Thyroid gland (tissue), 4 donors: ENCODE results near the gene HOXD8. TPM values are rescaled to one million over a fixed set of nuclear protein-coding genes. Genes with fewer than 3 reads are reported as not detected.

Source experiments
- DNase-seq, 2 donors: peaks; one replicate each; pipeline ENCODE4 v3.0.0-alpha.2; 2019
- H3K27ac ChIP-seq, 3 donors: fragments of 200-600 bp; sonication (generic); 1 replicate in 2 of 3; 2 replicates in 1 of 3; pipeline ENCODE4 v1.5.1; 2016 to 2019; ENCODE audit warnings: mild to moderate bottlenecking in 1 of 3, moderate library complexity in 1 of 3
- H3K27me3 ChIP-seq: fragments of 200-600 bp; sonication (generic); one replicate; pipeline ENCODE4 v1.5.1; 2019
- H3K36me3 ChIP-seq, 2 donors: fragments of 200-600 bp; sonication (generic); one replicate each; pipeline ENCODE4 v1.5.1; 2016 to 2019
- H3K4me1 ChIP-seq, 2 donors: fragments of 200-600 bp; sonication (generic); one replicate each; pipeline ENCODE4 v1.5.1; 2017 to 2019
- H3K4me3 ChIP-seq, 3 donors: fragments of 200-600 bp; sonication (generic); replicated peaks in 1 of 3; 1 replicate in 2 of 3; 2 replicates in 1 of 3; pipeline ENCODE4 v1.5.1; 2016; ENCODE audit warnings: mild to moderate bottlenecking in 1 of 3
- H3K9me3 ChIP-seq: fragments of 200-600 bp; sonication (generic); one replicate; pipeline ENCODE4 v1.5.1; 2017
- CTCF ChIP-seq, 6 experiments: fragments of 200-600 bp in 3 of 6; fragments of 450-650 bp in 3 of 6; sonication (generic) in 3 of 6; IDR thresholded peaks; one replicate each; pipeline ENCODE4 v1.5.1; 2016 to 2019; ENCODE audit warnings: antibody characterized with exemption in 6 of 6, mild to moderate bottlenecking in 2 of 6, inconsistent platforms in 1 of 6, moderate library complexity in 1 of 6
- POLR2A ChIP-seq, 2 donors: fragments of 450-650 bp; IDR thresholded peaks; one replicate each; pipeline ENCODE4 v1.6.1; 2017; ENCODE audit warnings: antibody characterized with exemption in 2 of 2, mild to moderate bottlenecking in 2 of 2, moderate library complexity in 1 of 2
- WGBS, 2 donors: methylation state at CpG; one replicate each; pipeline ENCODE4 v1.1.5; 2017; 5-methylcytosine and 5-hydroxymethylcytosine counted together
- intact Hi-C: fragments of 100-400 bp; cut with DNase I; formaldehyde crosslinking; loops from one replicate; pipeline ENCODE4 v1.15.1; 2023
- total RNA-seq, 4 donors: library from RNA; depleted of rRNA; stranded (reverse); fragments of >200 nt; gene quantifications; one replicate each; pipeline ENCODE4 v1.2.3, GENCODE V29; 2016

The HOXD8 gene
- total RNA-seq, 4 donors from 2014 or later, result 4.1 to 24.9 (median 9.9) TPM

- DNase-seq, result peak; percentile 31 to 48
- peaks cover 4 to 22% of the 10 kb centered on the region in 2 donors for H3K4me1 ChIP-seq
- H3K36me3 ChIP-seq, result no peaks in the 10 kb centered on the region
- no peak for TF ChIP-seq POLR2A (IDR thresholded peaks at IDR 0.05)
- peak in 5 of 6 experiments; percentile 24 to 79 (median 46) for TF ChIP-seq CTCF (IDR thresholded peaks at IDR 0.05)
- no peak overlapping the region for H3K4me3 ChIP-seq
- H3K27ac ChIP-seq, result no peak overlapping the region
- peaks cover 87% of the 10 kb centered on the region for H3K27me3 ChIP-seq
- intact Hi-C loops, result loop anchor here (10.0 kb wide), 1 partner anchor 723 kb away; no protein-coding TSS in a partner anchor
- H3K9me3 ChIP-seq, result no peaks in the 10 kb centered on the region
- 5 to 7% methylated on average over 27 to 44 of the region's 49 CpGs for WGBS, 2 donors
Measured at GRCh38 chr2:176088048-176088936, 41.2 kb upstream of the HOXD8 start.

- H3K9me3 ChIP-seq, result no peaks in the 10 kb centered on the region
- no peak for DNase-seq
- TF ChIP-seq POLR2A (IDR thresholded peaks at IDR 0.05), result no peak
- TF ChIP-seq CTCF (IDR thresholded peaks at IDR 0.05), result no peak
- WGBS, 2 donors, result 11% methylated on average over 6 of the region's 6 CpGs
- H3K36me3 ChIP-seq, result no peaks in the 10 kb centered on the region
- H3K27ac ChIP-seq, result no peak overlapping the region
- H3K4me3 ChIP-seq, result no peak overlapping the region
- peaks cover 88% of the 10 kb centered on the region for H3K27me3 ChIP-seq
- peaks cover 3 to 24% of the 10 kb centered on the region in 2 donors for H3K4me1 ChIP-seq
- intact Hi-C loops, result loop anchor here (10.0 kb wide), 1 partner anchor 724 kb away; no protein-coding TSS in a partner anchor
Measured at GRCh38 chr2:176088937-176089842, 40.3 kb upstream of the HOXD8 start.

- H3K4me3 ChIP-seq, result no peak overlapping the region
- intact Hi-C loops, result loop anchor here (10.0 kb wide), 2 partner anchors 405 to 725 kb away; no protein-coding TSS in a partner anchor
- TF ChIP-seq POLR2A (IDR thresholded peaks at IDR 0.05) (no peak), CTCF (IDR thresholded peaks at IDR 0.05) (no peak)
Measured at GRCh38 chr2:176089843-176090395, 39.6 kb upstream of the HOXD8 start.

GRCh38 chr2:176090862-176091261 is 38.6 kb upstream of the HOXD8 start:
- TF ChIP-seq CTCF (IDR thresholded peaks at IDR 0.05) (no peak), POLR2A (IDR thresholded peaks at IDR 0.05) (no peak)
- DNase-seq, result no peak
- H3K9me3 ChIP-seq, result no peaks in the 10 kb centered on the region
- intact Hi-C loops, result loop anchor here (10.0 kb wide), 1 partner anchor 406 kb away; no protein-coding TSS in a partner anchor
- H3K27ac ChIP-seq, result no peak overlapping the region
- H3K27me3 ChIP-seq, result peaks cover 90% of the 10 kb centered on the region
- 18 to 28% methylated on average over 5 of the region's 5 CpGs for WGBS, 2 donors
- peaks cover 3 to 24% of the 10 kb centered on the region in 2 donors for H3K4me1 ChIP-seq
- H3K4me3 ChIP-seq, result no peak overlapping the region
- H3K36me3 ChIP-seq, result no peaks in the 10 kb centered on the region

More at GRCh38 chr2:176089843-176090395, 39.6 kb upstream of the HOXD8 start:
- peaks cover 90% of the 10 kb centered on the region for H3K27me3 ChIP-seq
- no peak for DNase-seq
- no peak overlapping the region for H3K27ac ChIP-seq
- H3K36me3 ChIP-seq, result no peaks in the 10 kb centered on the region
- H3K9me3 ChIP-seq, result no peaks in the 10 kb centered on the region
- H3K4me1 ChIP-seq, result peaks cover 3 to 24% of the 10 kb centered on the region in 2 donors
